Neural cell (in vitro differentiated cells): ENCODE results near the gene CAMKMT.
A peak's percentile ranks its signal among the peaks of the same experiment; 100 is the strongest.

Source experiments
- EP300 ChIP-seq: fragments of 450-650 bp; conservative IDR thresholded peaks from 2 replicates; pipeline ENCODE4 v1.6.1; 2014; ENCODE audit warnings: antibody characterized with exemption, mild to moderate bottlenecking, moderate library complexity; ENCODE audit not compliant: poor library complexity, severe bottlenecking
- EZH2 ChIP-seq: fragments of 200-600, 300-800 bp; shearing (Covaris generic), sonication (generic); IDR thresholded peaks from 2 replicates; pipeline ENCODE4 v1.6.1; 2014; ENCODE audit warnings: antibody characterized with exemption, low read length, borderline replicate concordance, mild to moderate bottlenecking; ENCODE audit not compliant: insufficient read depth, poor library complexity, severe bottlenecking
- MXI1 ChIP-seq: fragments of 450-650 bp; conservative IDR thresholded peaks from 2 replicates; pipeline ENCODE4 v1.6.1; 2014; ENCODE audit warnings: antibody characterized with exemption, mild to moderate bottlenecking; ENCODE audit not compliant: poor library complexity, severe bottlenecking
- POLR2AphosphoS5 ChIP-seq: IDR thresholded peaks from 2 replicates; pipeline ENCODE4 v1.6.1; 2012
- RAD21 ChIP-seq: fragments of 450-650 bp; conservative IDR thresholded peaks from 2 replicates; pipeline ENCODE4 v1.6.1; 2014; ENCODE audit warnings: antibody characterized with exemption, mild to moderate bottlenecking, moderate library complexity
- REST ChIP-seq: IDR thresholded peaks from 2 replicates; pipeline ENCODE4 v1.6.1; 2012; ENCODE audit warnings: borderline replicate concordance
- SMC3 ChIP-seq: fragments of 450-650 bp; conservative IDR thresholded peaks from 2 replicates; pipeline ENCODE4 v1.6.1; 2014; ENCODE audit warnings: antibody characterized with exemption, mild to moderate bottlenecking, moderate library complexity; ENCODE audit not compliant: poor library complexity
- TAF1 ChIP-seq: IDR thresholded peaks from 2 replicates; pipeline ENCODE4 v1.6.1; 2012; ENCODE audit warnings: low read depth
- TF ChIP-seq, protein P1 (sequence below): fragments of 450-650 bp; IDR thresholded peaks from 2 replicates; pipeline ENCODE4 v1.5.1; 2014; ENCODE audit warnings: antibody characterized with exemption, mild to moderate bottlenecking, moderate library complexity; ENCODE audit not compliant: poor library complexity, severe bottlenecking

DNA sequence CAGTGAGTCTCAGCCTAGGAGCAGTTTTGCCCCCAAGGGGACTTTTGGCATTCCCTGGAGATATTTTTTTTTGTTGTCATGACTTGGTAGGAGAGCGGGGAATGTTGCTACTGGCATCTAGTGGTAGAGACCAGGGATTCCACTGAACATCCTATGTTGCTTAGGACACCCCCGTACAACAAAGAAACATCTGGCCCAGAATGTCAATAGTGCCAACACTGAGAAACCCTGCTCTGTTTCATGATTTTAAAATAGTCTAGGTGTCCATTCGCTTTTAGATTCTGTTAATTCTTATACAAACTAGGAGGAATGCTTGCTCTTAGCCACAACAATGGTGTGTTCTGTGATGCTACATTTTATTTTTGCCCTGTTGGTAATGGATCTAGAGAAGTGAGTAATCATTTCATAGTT is 353.9 kb downstream of the CAMKMT start:
- TF ChIP-seq RAD21, result peak; percentile 38
- no peak for TF ChIP-seq EZH2
- TF ChIP-seq, protein P1, sequence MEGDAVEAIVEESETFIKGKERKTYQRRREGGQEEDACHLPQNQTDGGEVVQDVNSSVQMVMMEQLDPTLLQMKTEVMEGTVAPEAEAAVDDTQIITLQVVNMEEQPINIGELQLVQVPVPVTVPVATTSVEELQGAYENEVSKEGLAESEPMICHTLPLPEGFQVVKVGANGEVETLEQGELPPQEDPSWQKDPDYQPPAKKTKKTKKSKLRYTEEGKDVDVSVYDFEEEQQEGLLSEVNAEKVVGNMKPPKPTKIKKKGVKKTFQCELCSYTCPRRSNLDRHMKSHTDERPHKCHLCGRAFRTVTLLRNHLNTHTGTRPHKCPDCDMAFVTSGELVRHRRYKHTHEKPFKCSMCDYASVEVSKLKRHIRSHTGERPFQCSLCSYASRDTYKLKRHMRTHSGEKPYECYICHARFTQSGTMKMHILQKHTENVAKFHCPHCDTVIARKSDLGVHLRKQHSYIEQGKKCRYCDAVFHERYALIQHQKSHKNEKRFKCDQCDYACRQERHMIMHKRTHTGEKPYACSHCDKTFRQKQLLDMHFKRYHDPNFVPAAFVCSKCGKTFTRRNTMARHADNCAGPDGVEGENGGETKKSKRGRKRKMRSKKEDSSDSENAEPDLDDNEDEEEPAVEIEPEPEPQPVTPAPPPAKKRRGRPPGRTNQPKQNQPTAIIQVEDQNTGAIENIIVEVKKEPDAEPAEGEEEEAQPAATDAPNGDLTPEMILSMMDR, result peak; percentile 47
- TF ChIP-seq TAF1, result no peak
- no peak for TF ChIP-seq POLR2AphosphoS5
- TF ChIP-seq REST, result no peak
- TF ChIP-seq EP300, result no peak
- TF ChIP-seq MXI1, result no peak
- peak; percentile 40 for TF ChIP-seq SMC3
